Medulla oblongata (tissue), 1 donor: ENCODE results near the gene MMRN2.
A peak's percentile ranks its signal among the peaks of the same experiment; 100 is the strongest.

Experiments
- DNase-seq: peaks from one replicate; pipeline ENCODE4 v3.0.0-alpha.2; 2015; ENCODE audit errors: extremely low spot score

MMRN2 gene

GRCh38 chr10:86888585-86889381 lies 68.6 kb downstream of the MMRN2 start:
- peak; percentile 23 for DNase-seq
